Measurements from ENCODE around the gene OR10S1. TPM values are rescaled to one million over a fixed set of nuclear protein-coding genes. Genes with fewer than 3 reads are reported as not detected.

OR10S1 gene
- total RNA-seq, 6 experiments from 2014 or later: not detected

DNA sequence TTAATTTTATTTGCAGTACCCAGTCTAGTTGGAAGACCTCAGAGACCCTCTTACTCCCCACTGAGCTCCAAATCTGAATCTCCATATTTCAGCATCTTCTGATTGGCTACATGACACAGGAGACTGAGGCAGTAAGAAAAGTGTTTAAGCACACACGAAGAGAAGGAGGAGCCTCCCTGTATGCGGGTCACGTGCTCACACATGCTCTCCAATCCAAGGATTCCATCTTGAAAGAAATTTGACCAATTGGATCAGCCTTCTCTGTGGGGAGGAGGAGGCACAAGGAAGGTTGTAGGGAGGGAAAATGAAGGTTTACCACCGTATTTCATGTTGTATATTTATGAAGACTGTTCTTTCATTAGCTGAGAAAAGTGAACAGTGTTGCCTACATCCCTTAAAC is 35.2 kb downstream of the OR10S1 start:
- Mint-ChIP-seq H3K9me3 (peaks cover 50% of the 10 kb centered on the region), H3K4me3 (no peak overlapping the region), H3K27ac (no peak overlapping the region), H3K36me3 (ENCODE audit: low read depth) (peaks cover 6% of the 10 kb centered on the region), H3K4me1 (ENCODE audit: low read depth) (no peaks in the 10 kb centered on the region), H3K27me3 (ENCODE audit: insufficient read depth) (peaks cover 2% of the 10 kb centered on the region; the same call in 1 of the 2 replicates)
- TF ChIP-seq, protein P1, sequence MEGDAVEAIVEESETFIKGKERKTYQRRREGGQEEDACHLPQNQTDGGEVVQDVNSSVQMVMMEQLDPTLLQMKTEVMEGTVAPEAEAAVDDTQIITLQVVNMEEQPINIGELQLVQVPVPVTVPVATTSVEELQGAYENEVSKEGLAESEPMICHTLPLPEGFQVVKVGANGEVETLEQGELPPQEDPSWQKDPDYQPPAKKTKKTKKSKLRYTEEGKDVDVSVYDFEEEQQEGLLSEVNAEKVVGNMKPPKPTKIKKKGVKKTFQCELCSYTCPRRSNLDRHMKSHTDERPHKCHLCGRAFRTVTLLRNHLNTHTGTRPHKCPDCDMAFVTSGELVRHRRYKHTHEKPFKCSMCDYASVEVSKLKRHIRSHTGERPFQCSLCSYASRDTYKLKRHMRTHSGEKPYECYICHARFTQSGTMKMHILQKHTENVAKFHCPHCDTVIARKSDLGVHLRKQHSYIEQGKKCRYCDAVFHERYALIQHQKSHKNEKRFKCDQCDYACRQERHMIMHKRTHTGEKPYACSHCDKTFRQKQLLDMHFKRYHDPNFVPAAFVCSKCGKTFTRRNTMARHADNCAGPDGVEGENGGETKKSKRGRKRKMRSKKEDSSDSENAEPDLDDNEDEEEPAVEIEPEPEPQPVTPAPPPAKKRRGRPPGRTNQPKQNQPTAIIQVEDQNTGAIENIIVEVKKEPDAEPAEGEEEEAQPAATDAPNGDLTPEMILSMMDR (IDR thresholded peaks at IDR 0.05): no peak
- DNase-seq: no peak

- H3K27me3 Mint-ChIP-seq (ENCODE audit: insufficient read depth): peaks cover 2% of the 10 kb centered on the region; the same call in 1 of the 2 replicates
- no peak within 1 kb of the TSS for H3K4me3 Mint-ChIP-seq
- peaks cover 46% of the 10 kb centered on the region for H3K9me3 Mint-ChIP-seq
- no peak within 1 kb of the TSS for H3K27ac Mint-ChIP-seq
- DNase-seq: no peak
- peaks cover 6% of the 10 kb centered on the region for H3K36me3 Mint-ChIP-seq (ENCODE audit: low read depth)
- TF ChIP-seq, protein P1 (IDR thresholded peaks at IDR 0.05): no peak
- no peaks in the 10 kb centered on the region for H3K4me1 Mint-ChIP-seq (ENCODE audit: low read depth)
Observed at GRCh38 chr11:123939317-123939716, 38.3 kb downstream of the OR10S1 start, which contains the start of gene OR4D5. Gene OR4D5, plus strand, starts transcription at chr11:123939617. Its CDS starts 0 bp downstream, at chr11:123939617.

Other genes with a start within 250 kb of the OR10S1 start
- 1 to 10 TPM; 5.4 to 8.3 (median 6.8) TPM for gene ZNF202, start 236.1 kb downstream of the OR10S1 start, total RNA-seq (2021; fragmentation: NEBNext Ultra II Directional; extraction: Animal tissue kit (Norgen Biotek cat#: 25700))
- not detected for gene OR6X1, start 223.3 kb downstream of the OR10S1 start, total RNA-seq (2021; fragmentation: NEBNext Ultra II Directional; extraction: Animal tissue kit (Norgen Biotek cat#: 25700))
- not detected for gene OR6M1, start 171.4 kb downstream of the OR10S1 start, total RNA-seq (2021; fragmentation: NEBNext Ultra II Directional; extraction: Animal tissue kit (Norgen Biotek cat#: 25700))
- gene TMEM225, start 92.1 kb downstream of the OR10S1 start, total RNA-seq (2021; fragmentation: NEBNext Ultra II Directional; extraction: Animal tissue kit (Norgen Biotek cat#: 25700)): not detected
- not detected for gene OR8D4, start 75.6 kb downstream of the OR10S1 start, total RNA-seq (2021; fragmentation: NEBNext Ultra II Directional; extraction: Animal tissue kit (Norgen Biotek cat#: 25700))
- not detected for gene OR4D5, start 38.2 kb downstream of the OR10S1 start, total RNA-seq (2021; fragmentation: NEBNext Ultra II Directional; extraction: Animal tissue kit (Norgen Biotek cat#: 25700))
- gene OR6T1, start 33.9 kb downstream of the OR10S1 start, total RNA-seq (2021; fragmentation: NEBNext Ultra II Directional; extraction: Animal tissue kit (Norgen Biotek cat#: 25700)): not detected
- not detected for gene OR10G6, start 17.4 kb upstream of the OR10S1 start, total RNA-seq (2021; fragmentation: NEBNext Ultra II Directional; extraction: Animal tissue kit (Norgen Biotek cat#: 25700))
- gene OR10G4, start 35.2 kb upstream of the OR10S1 start, total RNA-seq (2021; fragmentation: NEBNext Ultra II Directional; extraction: Animal tissue kit (Norgen Biotek cat#: 25700)): not detected
- not detected for gene OR10G9, start 45.2 kb upstream of the OR10S1 start, total RNA-seq (2021; fragmentation: NEBNext Ultra II Directional; extraction: Animal tissue kit (Norgen Biotek cat#: 25700))
- gene OR10G8, start 49.0 kb upstream of the OR10S1 start, total RNA-seq (2021; fragmentation: NEBNext Ultra II Directional; extraction: Animal tissue kit (Norgen Biotek cat#: 25700)): not detected
- gene OR10G7, start 63.5 kb upstream of the OR10S1 start, total RNA-seq (2021; fragmentation: NEBNext Ultra II Directional; extraction: Animal tissue kit (Norgen Biotek cat#: 25700)): not detected
- under 1 TPM in 1 of 6 experiments, not detected in 5; 0.14 TPM for gene VWA5A, start 137.7 kb upstream of the OR10S1 start, total RNA-seq (2021; fragmentation: NEBNext Ultra II Directional; extraction: Animal tissue kit (Norgen Biotek cat#: 25700))
- not detected for gene OR10D3, start 205.6 kb upstream of the OR10S1 start, total RNA-seq (2021; fragmentation: NEBNext Ultra II Directional; extraction: Animal tissue kit (Norgen Biotek cat#: 25700))

Data from HFFc6 (cell line).